Left kidney (tissue), 2 donors: Measurements from ENCODE around the gene CDH10. TPM values are rescaled to one million over a fixed set of nuclear protein-coding genes. Genes with fewer than 3 reads are reported as not detected.
A peak's percentile ranks its signal among the peaks of the same experiment; 100 is the strongest.

Experiments
- DNase-seq: peaks from one replicate; pipeline ENCODE4 v3.0.0-alpha.2; 2013
- polyA plus RNA-seq: library from polyadenylated mRNA; unstranded; fragments of 120-200 nt; gene quantifications from one replicate; pipeline ENCODE4 v1.2.1, GENCODE V29; 2013; ENCODE audit not compliant: insufficient read length

The CDH10 gene
- polyA plus RNA-seq, 1 donor = 7.7 TPM

- DNase-seq = no peak
These were observed 42.6 kb downstream of the CDH10 start for GRCh38 chr5:24602188-24602587.

- DNase-seq = peak; percentile 18
These were observed 45.8 kb downstream of the CDH10 start for GRCh38 chr5:24598956-24599355.

- DNase-seq = no peak
These were observed 49.4 kb downstream of the CDH10 start for GRCh38 chr5:24595329-24595728.

GRCh38 chr5:24591426-24591825 is 53.4 kb downstream of the CDH10 start:
- no peak for DNase-seq

GRCh38 chr5:24589566-24589965 is 55.2 kb downstream of the CDH10 start:
- no peak for DNase-seq

- DNase-seq = no peak
These were observed 59.0 kb downstream of the CDH10 start for GRCh38 chr5:24585751-24586150.

- DNase-seq = no peak
These were observed 73.5 kb downstream of the CDH10 start for GRCh38 chr5:24571302-24571701.

- no peak for DNase-seq
These were observed 77.8 kb downstream of the CDH10 start for GRCh38 chr5:24566933-24567332.

- DNase-seq = no peak
These were observed 89.5 kb downstream of the CDH10 start for GRCh38 chr5:24555229-24555628.

GRCh38 chr5:24547132-24547531 is 97.6 kb downstream of the CDH10 start:
- no peak for DNase-seq

GRCh38 chr5:24539613-24540012 is 105.2 kb downstream of the CDH10 start:
- DNase-seq = peak; percentile 28

- no peak for DNase-seq
These were observed 106.4 kb downstream of the CDH10 start for GRCh38 chr5:24538346-24538745.

- no peak for DNase-seq
These were observed 109.1 kb downstream of the CDH10 start for GRCh38 chr5:24535646-24536045.

- DNase-seq = no peak
These were observed 113.9 kb downstream of the CDH10 start for GRCh38 chr5:24530906-24531305.

GRCh38 chr5:24525414-24525813 is 119.4 kb downstream of the CDH10 start:
- DNase-seq = no peak

GRCh38 chr5:24512423-24512822 is 132.4 kb downstream of the CDH10 start:
- no peak for DNase-seq

- DNase-seq = no peak
These were observed 134.2 kb downstream of the CDH10 start for GRCh38 chr5:24510523-24510988.

- DNase-seq = no peak
These were observed 134.8 kb downstream of the CDH10 start for GRCh38 chr5:24509943-24510342.

- no peak for DNase-seq
These were observed 139.5 kb downstream of the CDH10 start for GRCh38 chr5:24505258-24505657.

- DNase-seq = no peak
These were observed 147.1 kb downstream of the CDH10 start for GRCh38 chr5:24497591-24498157.

- DNase-seq = no peak
These were observed 147.6 kb downstream of the CDH10 start for GRCh38 chr5:24497145-24497544.

GRCh38 chr5:24496268-24496667 is 148.5 kb downstream of the CDH10 start:
- DNase-seq = no peak

GRCh38 chr5:24492229-24492628 is 152.5 kb downstream of the CDH10 start:
- no peak for DNase-seq

- DNase-seq = no peak
These were observed 153.3 kb downstream of the CDH10 start for GRCh38 chr5:24491490-24491889.
